H9 (cell line): ENCODE results near the gene HACL1. TPM values are rescaled to one million over a fixed set of nuclear protein-coding genes. Genes with fewer than 3 reads are reported as not detected.

Experiments
- DNase-seq: peaks from one replicate; pipeline ENCODE4 v3.0.0-alpha.2; 2017
- H2AFZ ChIP-seq: one replicate; pipeline ENCODE4 v1.6.1; 2013; ENCODE audit warnings: mild to moderate bottlenecking, low read length, control low read depth, moderate library complexity
- H2AK5ac ChIP-seq: 2 replicates; pipeline ENCODE4 v1.6.1; 2013; ENCODE audit warnings: low read length, control low read depth, mixed read lengths; ENCODE audit not compliant: insufficient read length
- H2BK120ac ChIP-seq: one replicate; pipeline ENCODE4 v1.6.1; 2013; ENCODE audit warnings: low read depth, mild to moderate bottlenecking, low read length, control low read depth, inconsistent platforms; ENCODE audit not compliant: poor library complexity, severe bottlenecking
- H2BK12ac ChIP-seq: 2 replicates; pipeline ENCODE4 v1.6.1; 2013; ENCODE audit warnings: low read length, control low read depth, mixed read lengths, low read depth; ENCODE audit not compliant: insufficient read length
- H2BK15ac ChIP-seq: 2 replicates; pipeline ENCODE4 v1.6.1; 2013; ENCODE audit warnings: low read depth, low read length, control low read depth
- H2BK20ac ChIP-seq: one replicate; pipeline ENCODE4 v1.6.1; 2013; ENCODE audit warnings: low read depth, mild to moderate bottlenecking, low read length, control low read depth, inconsistent platforms; ENCODE audit not compliant: poor library complexity, severe bottlenecking
- H2BK5ac ChIP-seq: 2 replicates; pipeline ENCODE4 v1.6.1; 2013; ENCODE audit warnings: low read length, control low read depth, mixed read lengths; ENCODE audit not compliant: insufficient read length
- H3K14ac ChIP-seq: 2 replicates; pipeline ENCODE4 v1.6.1; 2013; ENCODE audit warnings: low read length, control low read depth; ENCODE audit not compliant: insufficient read depth
- H3K18ac ChIP-seq: 2 replicates; pipeline ENCODE4 v1.6.1; 2013; ENCODE audit warnings: low read depth, mild to moderate bottlenecking, mixed read lengths, low read length, control low read depth; ENCODE audit not compliant: insufficient read length
- H3K23ac ChIP-seq: 2 replicates; pipeline ENCODE4 v1.6.1; 2013; ENCODE audit warnings: low read length, control low read depth, mixed read lengths, low read depth; ENCODE audit not compliant: insufficient read length
- H3K23me2 ChIP-seq: 2 replicates; pipeline ENCODE4 v1.6.1; 2013; ENCODE audit warnings: low read depth, mild to moderate bottlenecking, mixed read lengths, low read length, control low read depth; ENCODE audit not compliant: insufficient read length, poor library complexity, severe bottlenecking
- H3K27ac ChIP-seq: 2 replicates; pipeline ENCODE4 v1.5.1; 2013; ENCODE audit warnings: low read length, control low read depth, mixed read lengths, low read depth; ENCODE audit not compliant: insufficient read length
- H3K27me3 ChIP-seq: 2 replicates; pipeline ENCODE4 v1.6.1; 2013; ENCODE audit warnings: low read length, control low read depth, inconsistent platforms; ENCODE audit not compliant: insufficient read depth
- H3K4ac ChIP-seq: 2 replicates; pipeline ENCODE4 v1.6.1; 2013; ENCODE audit warnings: low read depth, mild to moderate bottlenecking, control low read depth, inconsistent platforms, low read length, moderate library complexity
- H3K4me1 ChIP-seq: 2 replicates; pipeline ENCODE4 v1.6.1; 2013; ENCODE audit warnings: low read length, control low read depth, inconsistent platforms; ENCODE audit not compliant: insufficient read depth
- H3K4me2 ChIP-seq: 2 replicates; pipeline ENCODE4 v1.6.1; 2013; ENCODE audit warnings: low read length, control low read depth, mixed read lengths; ENCODE audit not compliant: insufficient read length, insufficient read depth
- H3K56ac ChIP-seq: 2 replicates; pipeline ENCODE4 v1.6.1; 2013; ENCODE audit warnings: low read depth, mild to moderate bottlenecking, mixed read lengths, low read length, control low read depth; ENCODE audit not compliant: insufficient read length
- H3K79me1 ChIP-seq: 2 replicates; pipeline ENCODE4 v1.6.1; 2013; ENCODE audit warnings: low read depth, mild to moderate bottlenecking, moderate library complexity, low read length, control low read depth, inconsistent platforms; ENCODE audit not compliant: insufficient read depth, poor library complexity, severe bottlenecking
- H3K79me2 ChIP-seq: 2 replicates; pipeline ENCODE4 v1.6.1; 2013; ENCODE audit warnings: low read length, control low read depth, inconsistent platforms; ENCODE audit not compliant: insufficient read depth
- H3K9ac ChIP-seq: 2 replicates; pipeline ENCODE4 v1.6.1; 2013; ENCODE audit warnings: low read length, control low read depth, mixed read lengths; ENCODE audit not compliant: insufficient read length; ENCODE audit errors: extremely low read depth
- H3K9me3 ChIP-seq: one replicate; pipeline ENCODE4 v1.6.1; 2013; ENCODE audit warnings: low read depth, low read length, inconsistent platforms; ENCODE audit not compliant: control insufficient read depth
- H3T11ph ChIP-seq: one replicate; pipeline ENCODE4 v1.6.1; 2013; ENCODE audit warnings: mild to moderate bottlenecking, low read length, control low read depth, inconsistent platforms
- H4K20me1 ChIP-seq: one replicate; pipeline ENCODE4 v1.6.1; 2013; ENCODE audit not compliant: control insufficient read depth, insufficient read length, insufficient read depth
- H4K5ac ChIP-seq: 2 replicates; pipeline ENCODE4 v1.6.1; 2013; ENCODE audit warnings: low read depth, mild to moderate bottlenecking, mixed read lengths, low read length, control low read depth; ENCODE audit not compliant: insufficient read length
- H4K8ac ChIP-seq: replicated peaks from 2 replicates; pipeline ENCODE4 v1.6.1; 2013; ENCODE audit warnings: low read length, control low read depth, mixed read lengths, low read depth; ENCODE audit not compliant: insufficient read length
- H4K91ac ChIP-seq: 2 replicates; pipeline ENCODE4 v1.6.1; 2013; ENCODE audit warnings: low read depth, mild to moderate bottlenecking, moderate library complexity, mixed read lengths, low read length, control low read depth; ENCODE audit not compliant: insufficient read length
- H3K27ac Mint-ChIP-seq, 3 experiments: 2 replicates in 2 of 3; 3 replicates in 1 of 3; pipeline ENCODE4 v1.8.0; 2020 to 2021; ENCODE audit warnings: mixed read lengths in 3 of 3, mild to moderate bottlenecking in 1 of 3, moderate library complexity in 1 of 3
- H3K27me3 Mint-ChIP-seq: 2 replicates; pipeline ENCODE4 v1.8.0; 2021; ENCODE audit warnings: low read depth, mild to moderate bottlenecking, moderate library complexity, mixed read lengths
- H3K36me3 Mint-ChIP-seq, 3 experiments: 2 replicates in 2 of 3; 3 replicates in 1 of 3; pipeline ENCODE4 v1.8.0; 2020 to 2021; ENCODE audit warnings: low read depth in 3 of 3, mixed read lengths in 3 of 3; ENCODE audit not compliant: insufficient read depth in 1 of 3
- H3K4me1 Mint-ChIP-seq, 2 experiments: 2 replicates each; pipeline ENCODE4 v1.8.0; 2020; ENCODE audit warnings: mixed read lengths in 2 of 2
- H3K4me3 Mint-ChIP-seq, 2 experiments: 2 replicates in 1 of 2; 3 replicates in 1 of 2; pipeline ENCODE4 v1.8.0; 2020 to 2021; ENCODE audit warnings: mild to moderate bottlenecking in 2 of 2, mixed read lengths in 2 of 2, moderate library complexity in 1 of 2
- H3K9me3 Mint-ChIP-seq, 2 experiments: 2 replicates in 1 of 2; 3 replicates in 1 of 2; pipeline ENCODE4 v1.8.0; 2020; ENCODE audit warnings: mild to moderate bottlenecking in 2 of 2, mixed read lengths in 2 of 2, moderate library complexity in 1 of 2
- CTCF ChIP-seq: fragments of 200-600 bp; sonication (generic); conservative IDR thresholded peaks from 3 replicates; pipeline ENCODE4 v1.8.0; 2021; ENCODE audit warnings: antibody characterized with exemption, mild to moderate bottlenecking
- WGBS: extraction: QIAGEN DNeasy Blood & Tissue Kit; methylation state at CpG from one replicate; pipeline ENCODE4 v1.1.7; 2013; ENCODE audit warnings: missing lambda C conversion rate, low lambda C conversion rate, mixed read lengths; ENCODE audit not compliant: insufficient read length; ENCODE audit errors: extremely low coverage; 5-methylcytosine and 5-hydroxymethylcytosine counted together
- total RNA-seq: library from RNA; stranded (reverse); gene quantifications from 2 replicates; pipeline ENCODE4 v1.2.1, GENCODE V29; 2021

The HACL1 gene
- total RNA-seq, 1 experiment from 2014 or later: 52.6 TPM

GRCh38 chr3:15576475-15576874, 24.9 kb downstream of the HACL1 start:
- H2AFZ ChIP-seq: no peak overlapping the region
- H3K4me3 Mint-ChIP-seq: no peak overlapping the region
- no peak for DNase-seq
- H3K79me1 ChIP-seq: no peaks in the 10 kb centered on the region
- H3K56ac ChIP-seq: no peak overlapping the region
- no peak overlapping the region for H2BK5ac ChIP-seq
- no peak overlapping the region for H4K91ac ChIP-seq
- no peaks in the 10 kb centered on the region for H3K4me1 Mint-ChIP-seq
- no peak overlapping the region for H3K23ac ChIP-seq
- no peak overlapping the region for H2BK12ac ChIP-seq
- no peak overlapping the region for H3K4ac ChIP-seq
- H3T11ph ChIP-seq: no peak overlapping the region
- H3K9me3 ChIP-seq: no peaks in the 10 kb centered on the region
- no peaks in the 10 kb centered on the region for H3K23me2 ChIP-seq
- H4K8ac ChIP-seq: no peak overlapping the region
- H3K27me3 Mint-ChIP-seq: no peaks in the 10 kb centered on the region
- no peak overlapping the region for H2BK20ac ChIP-seq
- no peak overlapping the region for H4K5ac ChIP-seq
- no peak overlapping the region for H3K18ac ChIP-seq
- TF ChIP-seq CTCF: no peak
- H3K4me1 ChIP-seq: no peaks in the 10 kb centered on the region
- peaks cover 7 to 40% (median 31%) of the 10 kb centered on the region in 3 experiments; a peak in 6 of 7 replicates for H3K36me3 Mint-ChIP-seq
- H3K27me3 ChIP-seq: no peaks in the 10 kb centered on the region
- no peak overlapping the region for H2AK5ac ChIP-seq
- H3K27ac Mint-ChIP-seq: no peak overlapping the region
- H3K79me2 ChIP-seq: no peaks in the 10 kb centered on the region
- H3K27ac ChIP-seq: no peak overlapping the region
- no peak overlapping the region for H2BK120ac ChIP-seq
- H3K9ac ChIP-seq: no peak overlapping the region
- no peak overlapping the region for H2BK15ac ChIP-seq
- no CpG with 5 or more reads among the region's 3 CpGs for WGBS
- H3K4me2 ChIP-seq: no peak overlapping the region
- H3K9me3 Mint-ChIP-seq: no peaks in the 10 kb centered on the region
- no peak overlapping the region for H3K14ac ChIP-seq
- no peaks in the 10 kb centered on the region for H4K20me1 ChIP-seq
